K562 treated with DMSO at 1 percent for 24 hours (cell line): Measurements from ENCODE around the gene DYNC2I2. TPM values are rescaled to one million over a fixed set of nuclear protein-coding genes. Genes with fewer than 3 reads are reported as not detected.

Source experiments
- total RNA-seq: library from RNA; unstranded; fragments of 300-600 nt; gene quantifications from 2 replicates; pipeline ENCODE4 v1.2.3, GENCODE V29; 2022; ENCODE audit warnings: low read depth; ENCODE audit not compliant: insufficient read depth

Gene DYNC2I2
- total RNA-seq = 218 and 251 TPM in 2 replicates

GRCh38 chr9:128656416-128657343, at the start of gene DYNC2I2:
DYNC2I2 (minus strand) TSS chr9:128656847; CDS start chr9:128656726, 121 bp downstream.

DNA sequence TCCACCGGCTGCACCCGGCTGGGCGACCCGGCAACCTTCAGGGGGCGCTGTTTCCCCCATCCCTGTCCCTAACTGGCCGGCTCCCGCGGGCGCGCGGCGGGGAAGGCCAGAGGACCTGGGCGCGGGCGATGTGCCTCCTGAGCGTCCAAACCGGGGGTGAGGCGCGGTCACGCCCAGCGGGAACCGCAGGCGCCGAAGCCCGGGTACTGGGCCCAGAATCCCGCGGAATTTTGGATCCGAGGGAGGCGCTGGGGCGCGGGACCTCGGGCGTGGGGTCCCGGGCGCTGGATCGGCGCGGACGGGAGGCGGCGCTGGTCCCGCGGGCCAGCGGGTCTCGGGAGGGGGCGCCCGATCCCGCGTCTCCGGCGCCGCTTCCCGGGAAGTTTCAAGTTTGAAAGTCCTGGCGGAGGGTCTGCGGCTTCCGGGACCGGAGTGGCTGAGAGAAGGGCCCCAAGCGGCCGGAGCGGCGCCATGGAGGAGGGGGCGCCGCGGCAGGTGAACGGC, 45.9 kb upstream of the DYNC2I2 start, which contains the start of gene PKN3:
PKN3 (plus strand) TSS at position 59 of the 504 bp plus-strand sequence; CDS start at position 472, 413 bp downstream.

DNA sequence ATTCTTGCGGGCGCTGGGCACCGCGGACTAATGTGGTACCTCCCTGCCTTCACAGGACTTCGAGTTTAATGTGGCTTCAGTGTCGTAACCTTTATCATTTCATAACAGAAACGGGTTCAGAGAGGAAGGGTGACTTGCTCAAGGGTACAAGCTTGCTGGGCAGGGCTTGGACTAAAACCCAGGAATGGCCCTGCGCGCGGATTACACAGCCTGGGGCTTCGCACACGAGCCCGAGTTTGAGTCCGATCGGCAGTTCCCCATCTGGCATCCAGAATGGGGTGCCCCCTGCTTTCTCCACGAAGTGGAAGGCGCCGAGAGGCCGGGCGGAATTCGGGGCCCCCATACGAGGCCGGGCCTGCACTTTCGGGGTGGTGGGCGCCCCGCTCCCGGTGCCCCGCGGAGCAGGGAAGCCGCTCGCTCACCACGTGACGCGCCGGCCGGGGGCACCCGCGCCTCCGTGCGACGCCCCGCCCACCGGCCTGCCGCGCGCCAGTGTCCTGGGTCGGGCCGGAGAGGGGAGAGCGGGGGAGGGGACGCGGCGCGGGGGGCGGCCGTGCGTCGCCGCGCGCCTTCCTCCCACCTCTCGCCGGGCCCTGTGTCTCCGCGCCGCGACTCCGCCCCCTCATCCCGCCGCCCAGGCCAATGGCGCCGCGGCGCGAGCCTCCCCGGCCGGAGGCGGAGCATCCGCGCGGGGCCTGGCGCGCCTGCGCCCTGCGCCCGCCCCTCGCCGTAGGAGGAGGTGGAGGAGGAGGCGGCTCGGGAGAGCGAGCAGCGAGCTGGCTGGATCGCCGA, 32.0 kb upstream of the DYNC2I2 start, which contains the start of gene SET:
SET (plus strand) TSS at position 722 of the 792 bp plus-strand sequence. CDS start 361 bp downstream, outside the sequence.

Other genes with a start within 250 kb of the DYNC2I2 start
- gene CERCAM, start 236.0 kb downstream of the DYNC2I2 start, total RNA-seq = 40.1 and 41.8 TPM in 2 replicates
- 52.6 and 57.2 TPM in 2 replicates for gene ODF2, start 200.8 kb downstream of the DYNC2I2 start, total RNA-seq
- gene GLE1, start 152.1 kb downstream of the DYNC2I2 start, total RNA-seq = 35.7 and 41.9 TPM in 2 replicates
- gene SPTAN1, start 104.3 kb downstream of the DYNC2I2 start, total RNA-seq = 71.4 and 72.3 TPM in 2 replicates
- 256 and 274 TPM in 2 replicates for gene SET, start 32.4 kb upstream of the DYNC2I2 start, total RNA-seq
- gene PKN3, start 45.7 kb upstream of the DYNC2I2 start, total RNA-seq = 41.9 and 43.0 TPM in 2 replicates
- gene ZDHHC12, start 67.3 kb upstream of the DYNC2I2 start, total RNA-seq = 95.0 and 101 TPM in 2 replicates
- gene ZER1, start 115.1 kb upstream of the DYNC2I2 start, total RNA-seq = 45.1 and 47.5 TPM in 2 replicates
- gene TBC1D13, start 130.4 kb upstream of the DYNC2I2 start, total RNA-seq = 48.1 and 49.2 TPM in 2 replicates
- 217 and 239 TPM in 2 replicates for gene ENDOG, start 161.7 kb upstream of the DYNC2I2 start, total RNA-seq
- 28.2 and 29.7 TPM in 2 replicates for gene SPOUT1, start 172.9 kb upstream of the DYNC2I2 start, total RNA-seq
- 18.6 and 23.8 TPM in 2 replicates for gene KYAT1, start 225.1 kb upstream of the DYNC2I2 start, total RNA-seq
- 41.7 and 44.5 TPM in 2 replicates for gene LRRC8A, start 225.3 kb upstream of the DYNC2I2 start, total RNA-seq